HUES64 (cell line): ENCODE measurements around the gene TP53BP2.
"Not testable (repeated sequence)": the region's sequence is repeated elsewhere in the genome, so short reads cannot be mapped to it uniquely, and the experiment has no call there.

Source experiments
- H3K27ac ChIP-seq: 2 replicates; pipeline ENCODE4 v1.7.0; 2013; ENCODE audit warnings: low read depth, low read length, inconsistent platforms
- H3K27me3 ChIP-seq: 2 replicates; pipeline ENCODE4 v1.6.1; 2013; ENCODE audit warnings: mild to moderate bottlenecking, low read length; ENCODE audit not compliant: insufficient read depth
- H3K36me3 ChIP-seq: 2 replicates; pipeline ENCODE4 v1.6.1; 2013; ENCODE audit warnings: mild to moderate bottlenecking, low read length; ENCODE audit not compliant: insufficient read depth
- H3K4me1 ChIP-seq: 2 replicates; pipeline ENCODE4 v1.6.1; 2013; ENCODE audit warnings: mild to moderate bottlenecking, low read length, moderate library complexity; ENCODE audit not compliant: insufficient read depth
- H3K4me3 ChIP-seq: 2 replicates; pipeline ENCODE4 v1.5.1; 2013; ENCODE audit warnings: mild to moderate bottlenecking, low read length, moderate library complexity
- H3K9ac ChIP-seq: 2 replicates; pipeline ENCODE4 v1.6.1; 2013; ENCODE audit warnings: mild to moderate bottlenecking, low read depth, low read length
- H3K9me3 ChIP-seq: 2 replicates; pipeline ENCODE4 v1.6.1; 2013; ENCODE audit warnings: low read depth, low read length; ENCODE audit not compliant: insufficient read depth
- WGBS: fragments of 150-250, 120-280 bp; methylation state at CpG from one replicate; pipeline ENCODE4 v1.1.7; 2013; ENCODE audit warnings: missing lambda C conversion rate; 5-methylcytosine and 5-hydroxymethylcytosine counted together

The TP53BP2 gene

GRCh38 chr1:223872308-223872901 lies 26.7 kb upstream of the TP53BP2 start:
- H3K36me3 ChIP-seq: no peaks in the 10 kb centered on the region
- H3K9me3 ChIP-seq: peaks cover 8% of the 10 kb centered on the region; the same call in 1 of the 2 replicates
- peaks cover 10% of the 10 kb centered on the region for H3K4me1 ChIP-seq
- no peaks in the 10 kb centered on the region for H3K27me3 ChIP-seq
- no peak overlapping the region for H3K9ac ChIP-seq
- WGBS: 87% methylated on average over 5 of the region's 5 CpGs
- H3K4me3 ChIP-seq: no peak overlapping the region
- no peak overlapping the region for H3K27ac ChIP-seq

GRCh38 chr1:223870617-223871574 lies 25.1 kb upstream of the TP53BP2 start:
- Histone ChIP-seq H3K36me3 (no peaks in the 10 kb centered on the region), H3K9ac (0 out of 2 replicates have a peak overlapping the region, but pooled peaks have one; percentile 22), H3K4me1 (peaks cover 10% of the 10 kb centered on the region), H3K27me3 (no peaks in the 10 kb centered on the region), H3K4me3 (no peak overlapping the region), H3K27ac (no peak overlapping the region), H3K9me3 (peaks cover 5% of the 10 kb centered on the region; the same call in 1 of the 2 replicates)
- WGBS: 47% methylated on average over 14 of the region's 14 CpGs

GRCh38 chr1:223864599-223865368 lies 19.0 kb upstream of the TP53BP2 start:
- WGBS: 96% methylated on average over 19 of the region's 19 CpGs
- not testable (repeated sequence) for H3K4me3 ChIP-seq, H3K36me3 ChIP-seq

GRCh38 chr1:223864084-223864483 lies 18.3 kb upstream of the TP53BP2 start:
- 96% methylated on average over 17 of the region's 17 CpGs for WGBS
- no peak overlapping the region for H3K9ac ChIP-seq
- H3K4me1 ChIP-seq: no peaks in the 10 kb centered on the region

More at GRCh38 chr1:223864599-223865368, 19.0 kb upstream of the TP53BP2 start:
- not testable (repeated sequence) for H3K4me1 ChIP-seq, H3K27ac ChIP-seq, H3K9me3 ChIP-seq, H3K27me3 ChIP-seq, H3K9ac ChIP-seq

GRCh38 chr1:223861904-223862303 lies 16.2 kb upstream of the TP53BP2 start:
- no CpG with 5 or more reads among the region's 1 CpG for WGBS
- no peaks in the 10 kb centered on the region for H3K4me1 ChIP-seq
- H3K36me3 ChIP-seq: no peaks in the 10 kb centered on the region
- H3K9me3 ChIP-seq: no peaks in the 10 kb centered on the region
- H3K27ac ChIP-seq: no peak overlapping the region
- H3K27me3 ChIP-seq: no peaks in the 10 kb centered on the region
- H3K9ac ChIP-seq: no peak overlapping the region
- H3K4me3 ChIP-seq: no peak overlapping the region

More at GRCh38 chr1:223864084-223864483, 18.3 kb upstream of the TP53BP2 start:
- no peak overlapping the region for H3K27ac ChIP-seq
- no peak overlapping the region for H3K4me3 ChIP-seq
- no peaks in the 10 kb centered on the region for H3K9me3 ChIP-seq
- no peaks in the 10 kb centered on the region for H3K36me3 ChIP-seq
- no peaks in the 10 kb centered on the region for H3K27me3 ChIP-seq

GRCh38 chr1:223860051-223860622 lies 14.4 kb upstream of the TP53BP2 start:
- no peak overlapping the region for H3K27ac ChIP-seq
- H3K9ac ChIP-seq: no peak overlapping the region
- 80% methylated on average over 5 of the region's 5 CpGs for WGBS
- no peak overlapping the region for H3K4me3 ChIP-seq
- no peaks in the 10 kb centered on the region for H3K4me1 ChIP-seq
- no peaks in the 10 kb centered on the region for H3K36me3 ChIP-seq
- no peaks in the 10 kb centered on the region for H3K27me3 ChIP-seq
- no peaks in the 10 kb centered on the region for H3K9me3 ChIP-seq

- no peak overlapping the region for H3K27ac ChIP-seq
- H3K4me1 ChIP-seq: no peaks in the 10 kb centered on the region
- WGBS: 92% methylated on average over 8 of the region's 8 CpGs
- no peaks in the 10 kb centered on the region for H3K27me3 ChIP-seq
- no peaks in the 10 kb centered on the region for H3K9me3 ChIP-seq
- no peaks in the 10 kb centered on the region for H3K36me3 ChIP-seq
- no peak overlapping the region for H3K4me3 ChIP-seq
- H3K9ac ChIP-seq: no peak overlapping the region
Observed at GRCh38 chr1:223859058-223859457, 13.3 kb upstream of the TP53BP2 start.

GRCh38 chr1:223856386-223856785 lies 10.6 kb upstream of the TP53BP2 start:
- Histone ChIP-seq H3K27me3 (no peaks in the 10 kb centered on the region), H3K4me3 (no peak overlapping the region), H3K36me3 (no peaks in the 10 kb centered on the region), H3K4me1 (no peaks in the 10 kb centered on the region), H3K9me3 (no peaks in the 10 kb centered on the region), H3K27ac (no peak overlapping the region), H3K9ac (no peak overlapping the region)
- WGBS: 96% methylated on average over 17 of the region's 17 CpGs

- H3K9me3 ChIP-seq: no peaks in the 10 kb centered on the region
- no peak overlapping the region for H3K9ac ChIP-seq
- no peak overlapping the region for H3K4me3 ChIP-seq
- WGBS: 88% methylated on average over 1 of the region's 1 CpG
- H3K36me3 ChIP-seq: no peaks in the 10 kb centered on the region
- no peak overlapping the region for H3K27ac ChIP-seq
- no peaks in the 10 kb centered on the region for H3K27me3 ChIP-seq
- no peaks in the 10 kb centered on the region for H3K4me1 ChIP-seq
Observed at GRCh38 chr1:223853748-223854147, 8.0 kb upstream of the TP53BP2 start.

- no peak overlapping the region for H3K9ac ChIP-seq
- no peaks in the 10 kb centered on the region for H3K27me3 ChIP-seq
- no peak overlapping the region for H3K27ac ChIP-seq
- H3K9me3 ChIP-seq: no peaks in the 10 kb centered on the region
- no peak overlapping the region for H3K4me3 ChIP-seq
- H3K36me3 ChIP-seq: no peaks in the 10 kb centered on the region
- H3K4me1 ChIP-seq: no peaks in the 10 kb centered on the region
Observed at GRCh38 chr1:223853275-223853674, 7.5 kb upstream of the TP53BP2 start.
